Measurements from ENCODE around the gene EGLN2. TPM values are rescaled to one million over a fixed set of nuclear protein-coding genes. Genes with fewer than 3 reads are reported as not detected.

The EGLN2 gene
- total and polyA plus RNA-seq, 9 of the 15 experiments (the other 6 are each of a cell fraction or from before 2014, with no cell fraction given): 9.6 to 114 (median 71.0) TPM

DNA sequence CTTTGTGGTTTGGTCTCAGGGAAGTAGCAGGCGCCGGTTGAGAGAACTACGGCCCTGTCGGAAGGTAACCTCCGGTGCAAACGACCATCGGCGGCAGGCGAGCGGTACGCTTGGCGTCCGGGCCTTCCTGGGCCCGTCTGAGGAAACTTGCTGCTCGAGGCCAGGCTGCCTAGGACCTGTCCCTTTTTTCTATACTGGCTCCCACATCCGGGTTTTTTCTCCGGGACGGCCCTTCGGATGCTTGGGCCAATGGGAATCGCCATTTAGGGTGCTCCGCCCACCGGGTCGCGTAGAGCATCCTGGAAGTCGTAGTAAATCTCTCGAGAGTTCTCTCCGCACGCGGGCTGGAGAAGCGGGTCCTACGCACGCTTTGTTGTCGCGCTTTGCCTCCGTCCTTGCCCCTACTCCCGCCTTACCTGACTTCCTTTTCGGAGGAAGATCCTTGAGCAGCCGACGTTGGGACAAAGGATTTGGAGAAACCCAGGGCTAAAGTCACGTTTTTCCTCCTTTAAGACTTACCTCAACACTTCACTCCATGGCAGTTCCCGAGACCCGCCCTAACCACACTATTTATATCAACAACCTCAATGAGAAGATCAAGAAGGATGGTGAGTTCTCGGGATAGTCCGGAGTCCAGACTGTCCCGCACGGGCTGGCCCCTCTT lies 48.0 kb upstream of the EGLN2 start, which contains the start of gene SNRPA (continued):
- TF ChIP-seq, protein P1, sequence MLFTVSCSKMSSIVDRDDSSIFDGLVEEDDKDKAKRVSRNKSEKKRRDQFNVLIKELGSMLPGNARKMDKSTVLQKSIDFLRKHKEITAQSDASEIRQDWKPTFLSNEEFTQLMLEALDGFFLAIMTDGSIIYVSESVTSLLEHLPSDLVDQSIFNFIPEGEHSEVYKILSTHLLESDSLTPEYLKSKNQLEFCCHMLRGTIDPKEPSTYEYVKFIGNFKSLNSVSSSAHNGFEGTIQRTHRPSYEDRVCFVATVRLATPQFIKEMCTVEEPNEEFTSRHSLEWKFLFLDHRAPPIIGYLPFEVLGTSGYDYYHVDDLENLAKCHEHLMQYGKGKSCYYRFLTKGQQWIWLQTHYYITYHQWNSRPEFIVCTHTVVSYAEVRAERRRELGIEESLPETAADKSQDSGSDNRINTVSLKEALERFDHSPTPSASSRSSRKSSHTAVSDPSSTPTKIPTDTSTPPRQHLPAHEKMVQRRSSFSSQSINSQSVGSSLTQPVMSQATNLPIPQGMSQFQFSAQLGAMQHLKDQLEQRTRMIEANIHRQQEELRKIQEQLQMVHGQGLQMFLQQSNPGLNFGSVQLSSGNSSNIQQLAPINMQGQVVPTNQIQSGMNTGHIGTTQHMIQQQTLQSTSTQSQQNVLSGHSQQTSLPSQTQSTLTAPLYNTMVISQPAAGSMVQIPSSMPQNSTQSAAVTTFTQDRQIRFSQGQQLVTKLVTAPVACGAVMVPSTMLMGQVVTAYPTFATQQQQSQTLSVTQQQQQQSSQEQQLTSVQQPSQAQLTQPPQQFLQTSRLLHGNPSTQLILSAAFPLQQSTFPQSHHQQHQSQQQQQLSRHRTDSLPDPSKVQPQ (CRISPR knock-in tag; IDR thresholded peaks at IDR 0.05; ENCODE audit: borderline replicate concordance): no peak
- TF ChIP-seq EGR1 (conservative IDR thresholded peaks at IDR 0.05) (peak; percentile 32; the same call in 1 of the 2 replicates), HSF4 (CRISPR knock-in tag; IDR thresholded peaks at IDR 0.05; ENCODE audit: borderline replicate concordance) (no peak), GABPA (tag; conservative IDR thresholded peaks at IDR 0.05; ENCODE audit: low read depth) (peak; percentile 48), HNRNPLL (IDR thresholded peaks at IDR 0.05; ENCODE audit: low read depth, low read length, poor library complexity, severe bottlenecking) (peak; percentile 78), SPI1 (IDR thresholded peaks at IDR 0.05; ENCODE audit: borderline replicate concordance, low read depth, low read length) (peak; percentile 39; the same call in 1 of the 2 replicates), CHD2 (IDR thresholded peaks at IDR 0.05; ENCODE audit: low read depth, low read length) (peak; percentile 92), SMARCC2 (IDR thresholded peaks at IDR 0.05; ENCODE audit: low read depth) (no peak), DPF2 (IDR thresholded peaks at IDR 0.05) (0 out of 2 replicates have a peak, but pooled peaks have one; percentile 28), POLR2A (conservative IDR thresholded peaks at IDR 0.05) (peak; percentile 93), TAF7 (tag; IDR thresholded peaks at IDR 0.05) (peak; percentile 54; the same call in 1 of the 2 replicates)
- TF ChIP-seq, protein P2, sequence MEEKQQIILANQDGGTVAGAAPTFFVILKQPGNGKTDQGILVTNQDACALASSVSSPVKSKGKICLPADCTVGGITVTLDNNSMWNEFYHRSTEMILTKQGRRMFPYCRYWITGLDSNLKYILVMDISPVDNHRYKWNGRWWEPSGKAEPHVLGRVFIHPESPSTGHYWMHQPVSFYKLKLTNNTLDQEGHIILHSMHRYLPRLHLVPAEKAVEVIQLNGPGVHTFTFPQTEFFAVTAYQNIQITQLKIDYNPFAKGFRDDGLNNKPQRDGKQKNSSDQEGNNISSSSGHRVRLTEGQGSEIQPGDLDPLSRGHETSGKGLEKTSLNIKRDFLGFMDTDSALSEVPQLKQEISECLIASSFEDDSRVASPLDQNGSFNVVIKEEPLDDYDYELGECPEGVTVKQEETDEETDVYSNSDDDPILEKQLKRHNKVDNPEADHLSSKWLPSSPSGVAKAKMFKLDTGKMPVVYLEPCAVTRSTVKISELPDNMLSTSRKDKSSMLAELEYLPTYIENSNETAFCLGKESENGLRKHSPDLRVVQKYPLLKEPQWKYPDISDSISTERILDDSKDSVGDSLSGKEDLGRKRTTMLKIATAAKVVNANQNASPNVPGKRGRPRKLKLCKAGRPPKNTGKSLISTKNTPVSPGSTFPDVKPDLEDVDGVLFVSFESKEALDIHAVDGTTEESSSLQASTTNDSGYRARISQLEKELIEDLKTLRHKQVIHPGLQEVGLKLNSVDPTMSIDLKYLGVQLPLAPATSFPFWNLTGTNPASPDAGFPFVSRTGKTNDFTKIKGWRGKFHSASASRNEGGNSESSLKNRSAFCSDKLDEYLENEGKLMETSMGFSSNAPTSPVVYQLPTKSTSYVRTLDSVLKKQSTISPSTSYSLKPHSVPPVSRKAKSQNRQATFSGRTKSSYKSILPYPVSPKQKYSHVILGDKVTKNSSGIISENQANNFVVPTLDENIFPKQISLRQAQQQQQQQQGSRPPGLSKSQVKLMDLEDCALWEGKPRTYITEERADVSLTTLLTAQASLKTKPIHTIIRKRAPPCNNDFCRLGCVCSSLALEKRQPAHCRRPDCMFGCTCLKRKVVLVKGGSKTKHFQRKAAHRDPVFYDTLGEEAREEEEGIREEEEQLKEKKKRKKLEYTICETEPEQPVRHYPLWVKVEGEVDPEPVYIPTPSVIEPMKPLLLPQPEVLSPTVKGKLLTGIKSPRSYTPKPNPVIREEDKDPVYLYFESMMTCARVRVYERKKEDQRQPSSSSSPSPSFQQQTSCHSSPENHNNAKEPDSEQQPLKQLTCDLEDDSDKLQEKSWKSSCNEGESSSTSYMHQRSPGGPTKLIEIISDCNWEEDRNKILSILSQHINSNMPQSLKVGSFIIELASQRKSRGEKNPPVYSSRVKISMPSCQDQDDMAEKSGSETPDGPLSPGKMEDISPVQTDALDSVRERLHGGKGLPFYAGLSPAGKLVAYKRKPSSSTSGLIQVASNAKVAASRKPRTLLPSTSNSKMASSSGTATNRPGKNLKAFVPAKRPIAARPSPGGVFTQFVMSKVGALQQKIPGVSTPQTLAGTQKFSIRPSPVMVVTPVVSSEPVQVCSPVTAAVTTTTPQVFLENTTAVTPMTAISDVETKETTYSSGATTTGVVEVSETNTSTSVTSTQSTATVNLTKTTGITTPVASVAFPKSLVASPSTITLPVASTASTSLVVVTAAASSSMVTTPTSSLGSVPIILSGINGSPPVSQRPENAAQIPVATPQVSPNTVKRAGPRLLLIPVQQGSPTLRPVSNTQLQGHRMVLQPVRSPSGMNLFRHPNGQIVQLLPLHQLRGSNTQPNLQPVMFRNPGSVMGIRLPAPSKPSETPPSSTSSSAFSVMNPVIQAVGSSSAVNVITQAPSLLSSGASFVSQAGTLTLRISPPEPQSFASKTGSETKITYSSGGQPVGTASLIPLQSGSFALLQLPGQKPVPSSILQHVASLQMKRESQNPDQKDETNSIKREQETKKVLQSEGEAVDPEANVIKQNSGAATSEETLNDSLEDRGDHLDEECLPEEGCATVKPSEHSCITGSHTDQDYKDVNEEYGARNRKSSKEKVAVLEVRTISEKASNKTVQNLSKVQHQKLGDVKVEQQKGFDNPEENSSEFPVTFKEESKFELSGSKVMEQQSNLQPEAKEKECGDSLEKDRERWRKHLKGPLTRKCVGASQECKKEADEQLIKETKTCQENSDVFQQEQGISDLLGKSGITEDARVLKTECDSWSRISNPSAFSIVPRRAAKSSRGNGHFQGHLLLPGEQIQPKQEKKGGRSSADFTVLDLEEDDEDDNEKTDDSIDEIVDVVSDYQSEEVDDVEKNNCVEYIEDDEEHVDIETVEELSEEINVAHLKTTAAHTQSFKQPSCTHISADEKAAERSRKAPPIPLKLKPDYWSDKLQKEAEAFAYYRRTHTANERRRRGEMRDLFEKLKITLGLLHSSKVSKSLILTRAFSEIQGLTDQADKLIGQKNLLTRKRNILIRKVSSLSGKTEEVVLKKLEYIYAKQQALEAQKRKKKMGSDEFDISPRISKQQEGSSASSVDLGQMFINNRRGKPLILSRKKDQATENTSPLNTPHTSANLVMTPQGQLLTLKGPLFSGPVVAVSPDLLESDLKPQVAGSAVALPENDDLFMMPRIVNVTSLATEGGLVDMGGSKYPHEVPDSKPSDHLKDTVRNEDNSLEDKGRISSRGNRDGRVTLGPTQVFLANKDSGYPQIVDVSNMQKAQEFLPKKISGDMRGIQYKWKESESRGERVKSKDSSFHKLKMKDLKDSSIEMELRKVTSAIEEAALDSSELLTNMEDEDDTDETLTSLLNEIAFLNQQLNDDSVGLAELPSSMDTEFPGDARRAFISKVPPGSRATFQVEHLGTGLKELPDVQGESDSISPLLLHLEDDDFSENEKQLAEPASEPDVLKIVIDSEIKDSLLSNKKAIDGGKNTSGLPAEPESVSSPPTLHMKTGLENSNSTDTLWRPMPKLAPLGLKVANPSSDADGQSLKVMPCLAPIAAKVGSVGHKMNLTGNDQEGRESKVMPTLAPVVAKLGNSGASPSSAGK (IDR thresholded peaks at IDR 0.05): peak; percentile 88

Data from K562 (cell line).